GM12892 (cell line): ENCODE measurements around the gene MT1M.

Experiments used
- POLR2A ChIP-seq: IDR thresholded peaks from 2 replicates; pipeline ENCODE4 v1.6.1; 2011; ENCODE audit warnings: low read depth, low read length, control low read depth
- POLR2AphosphoS5 ChIP-seq: IDR thresholded peaks from 2 replicates; pipeline ENCODE4 v1.6.1; 2011; ENCODE audit warnings: low read depth, low read length, control low read depth
- TAF1 ChIP-seq: IDR thresholded peaks from 2 replicates; pipeline ENCODE4 v1.6.1; 2011; ENCODE audit warnings: low read depth, mild to moderate bottlenecking, control low read depth, low read length, borderline replicate concordance

GRCh38 chr16:56603589-56603988, 28.9 kb upstream of the MT1M start:
- no peak for TF ChIP-seq POLR2AphosphoS5
- no peak for TF ChIP-seq POLR2A
- no peak for TF ChIP-seq TAF1
